ENCODE measurements around the gene CDKL1. TPM values are rescaled to one million over a fixed set of nuclear protein-coding genes. Genes with fewer than 3 reads are reported as not detected.

CDKL1 gene
- total and polyA plus RNA-seq, 2 of the 13 experiments (the other 11 are each of a cell fraction or from before 2014, with no cell fraction given) = 4.4 to 5.1 TPM

DNA sequence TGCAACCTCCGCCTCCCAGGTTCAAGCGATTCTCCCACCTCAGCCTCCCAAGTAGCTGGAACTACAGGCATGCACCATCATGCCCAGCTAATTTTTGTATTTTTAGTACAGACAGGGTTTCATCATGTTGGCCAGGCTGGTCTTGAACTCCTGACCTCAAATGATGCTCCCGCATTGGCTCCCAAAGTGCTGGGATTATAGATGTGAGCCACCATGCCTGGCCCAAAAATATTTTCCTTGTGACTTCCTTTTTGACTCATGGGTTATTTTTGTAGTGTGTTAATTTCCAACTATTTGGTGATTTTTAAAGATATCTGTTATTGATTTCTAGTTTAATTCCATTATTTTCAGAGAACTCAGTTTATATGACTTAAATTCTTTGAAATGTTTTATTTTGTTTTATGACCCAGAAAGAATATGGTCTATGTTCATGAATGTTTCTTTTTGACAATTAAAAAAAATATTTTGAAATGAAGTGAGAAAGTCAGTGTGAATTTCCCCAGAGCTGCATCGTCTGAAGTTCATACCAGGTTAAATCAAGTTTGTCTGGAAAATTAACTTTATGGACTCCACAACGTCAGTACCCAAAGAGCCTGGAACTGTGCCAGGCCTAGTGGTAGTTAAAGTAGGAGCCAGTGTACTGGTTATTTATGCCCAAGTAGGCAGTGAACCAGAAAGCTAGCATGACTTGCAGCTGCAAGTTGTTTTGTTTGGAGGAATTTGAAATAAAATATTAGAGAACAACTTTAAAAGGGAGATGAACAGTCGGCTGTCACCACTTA is 2.8 kb upstream of the CDKL1 start:
- H3K79me2 ChIP-seq (ENCODE audit: insufficient read depth, low read length) = no peaks in the 10 kb centered on the region
- H4K20me1 ChIP-seq (ENCODE audit: insufficient read depth, low read length) = no peaks in the 10 kb centered on the region
- H3K9me3 ChIP-seq (ENCODE audit: low read length) = no peaks in the 10 kb centered on the region
- ChIA-PET POLR2A (no interaction called here), CTCF (ENCODE audit: low intra/inter-chr PET ratio, low total read pairs) (no interaction called here)
- TF ChIP-seq ZNF879 (CRISPR knock-in tag; IDR thresholded peaks at IDR 0.05) (no peak), IRX3 (CRISPR knock-in tag; IDR thresholded peaks at IDR 0.05; ENCODE audit: borderline replicate concordance, low read depth) (no peak), ZNF543 (CRISPR knock-in tag; IDR thresholded peaks at IDR 0.05) (no peak), SMYD3 (CRISPR knock-in tag; IDR thresholded peaks at IDR 0.05) (no peak), ZFP36L1 (CRISPR knock-in tag; IDR thresholded peaks at IDR 0.05) (no peak), NPAS2 (CRISPR knock-in tag; IDR thresholded peaks at IDR 0.05; ENCODE audit: borderline replicate concordance) (no peak), ESRRA (CRISPR knock-in tag; IDR thresholded peaks at IDR 0.05; ENCODE audit: low read depth) (no peak), TBX2 (CRISPR knock-in tag; IDR thresholded peaks at IDR 0.05; ENCODE audit: borderline replicate concordance) (no peak), ZSCAN31 (CRISPR knock-in tag; IDR thresholded peaks at IDR 0.05; ENCODE audit: low read depth) (no peak), MIER2 (CRISPR knock-in tag; IDR thresholded peaks at IDR 0.05) (no peak), ISL2 (CRISPR knock-in tag; IDR thresholded peaks at IDR 0.05) (no peak), ZNF724P (CRISPR knock-in tag; IDR thresholded peaks at IDR 0.05; ENCODE audit: borderline replicate concordance) (no peak), MIXL1 (CRISPR knock-in tag; IDR thresholded peaks at IDR 0.05) (no peak)
- TF ChIP-seq, protein P1, sequence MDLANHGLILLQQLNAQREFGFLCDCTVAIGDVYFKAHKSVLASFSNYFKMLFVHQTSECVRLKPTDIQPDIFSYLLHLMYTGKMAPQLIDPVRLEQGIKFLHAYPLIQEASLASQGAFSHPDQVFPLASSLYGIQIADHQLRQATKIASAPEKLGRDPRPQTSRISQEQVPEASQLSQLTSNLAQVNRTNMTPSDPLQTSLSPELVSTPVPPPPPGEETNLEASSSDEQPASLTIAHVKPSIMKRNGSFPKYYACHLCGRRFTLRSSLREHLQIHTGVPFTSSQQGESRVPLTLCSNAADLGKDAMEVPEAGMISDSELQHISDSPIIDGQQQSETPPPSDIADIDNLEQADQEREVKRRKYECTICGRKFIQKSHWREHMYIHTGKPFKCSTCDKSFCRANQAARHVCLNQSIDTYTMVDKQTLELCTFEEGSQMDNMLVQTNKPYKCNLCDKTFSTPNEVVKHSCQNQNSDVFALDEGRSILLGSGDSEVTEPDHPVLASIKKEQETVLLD (CRISPR knock-in tag; IDR thresholded peaks at IDR 0.05; ENCODE audit: low read depth) = no peak
- TF ChIP-seq, protein P2, sequence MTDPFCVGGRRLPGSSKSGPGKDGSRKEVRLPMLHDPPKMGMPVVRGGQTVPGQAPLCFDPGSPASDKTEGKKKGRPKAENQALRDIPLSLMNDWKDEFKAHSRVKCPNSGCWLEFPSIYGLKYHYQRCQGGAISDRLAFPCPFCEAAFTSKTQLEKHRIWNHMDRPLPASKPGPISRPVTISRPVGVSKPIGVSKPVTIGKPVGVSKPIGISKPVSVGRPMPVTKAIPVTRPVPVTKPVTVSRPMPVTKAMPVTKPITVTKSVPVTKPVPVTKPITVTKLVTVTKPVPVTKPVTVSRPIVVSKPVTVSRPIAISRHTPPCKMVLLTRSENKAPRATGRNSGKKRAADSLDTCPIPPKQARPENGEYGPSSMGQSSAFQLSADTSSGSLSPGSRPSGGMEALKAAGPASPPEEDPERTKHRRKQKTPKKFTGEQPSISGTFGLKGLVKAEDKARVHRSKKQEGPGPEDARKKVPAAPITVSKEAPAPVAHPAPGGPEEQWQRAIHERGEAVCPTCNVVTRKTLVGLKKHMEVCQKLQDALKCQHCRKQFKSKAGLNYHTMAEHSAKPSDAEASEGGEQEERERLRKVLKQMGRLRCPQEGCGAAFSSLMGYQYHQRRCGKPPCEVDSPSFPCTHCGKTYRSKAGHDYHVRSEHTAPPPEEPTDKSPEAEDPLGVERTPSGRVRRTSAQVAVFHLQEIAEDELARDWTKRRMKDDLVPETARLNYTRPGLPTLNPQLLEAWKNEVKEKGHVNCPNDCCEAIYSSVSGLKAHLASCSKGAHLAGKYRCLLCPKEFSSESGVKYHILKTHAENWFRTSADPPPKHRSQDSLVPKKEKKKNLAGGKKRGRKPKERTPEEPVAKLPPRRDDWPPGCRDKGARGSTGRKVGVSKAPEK (CRISPR knock-in tag; IDR thresholded peaks at IDR 0.05; ENCODE audit: borderline replicate concordance) = no peak
- TF ChIP-seq, protein P3, sequence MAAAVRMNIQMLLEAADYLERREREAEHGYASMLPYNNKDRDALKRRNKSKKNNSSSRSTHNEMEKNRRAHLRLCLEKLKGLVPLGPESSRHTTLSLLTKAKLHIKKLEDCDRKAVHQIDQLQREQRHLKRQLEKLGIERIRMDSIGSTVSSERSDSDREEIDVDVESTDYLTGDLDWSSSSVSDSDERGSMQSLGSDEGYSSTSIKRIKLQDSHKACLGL (CRISPR knock-in tag; IDR thresholded peaks at IDR 0.05) = no peak
- TF ChIP-seq, protein P4, sequence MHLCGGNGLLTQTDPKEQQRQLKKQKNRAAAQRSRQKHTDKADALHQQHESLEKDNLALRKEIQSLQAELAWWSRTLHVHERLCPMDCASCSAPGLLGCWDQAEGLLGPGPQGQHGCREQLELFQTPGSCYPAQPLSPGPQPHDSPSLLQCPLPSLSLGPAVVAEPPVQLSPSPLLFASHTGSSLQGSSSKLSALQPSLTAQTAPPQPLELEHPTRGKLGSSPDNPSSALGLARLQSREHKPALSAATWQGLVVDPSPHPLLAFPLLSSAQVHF (CRISPR knock-in tag; IDR thresholded peaks at IDR 0.05) = no peak
- TF ChIP-seq, protein P5, sequence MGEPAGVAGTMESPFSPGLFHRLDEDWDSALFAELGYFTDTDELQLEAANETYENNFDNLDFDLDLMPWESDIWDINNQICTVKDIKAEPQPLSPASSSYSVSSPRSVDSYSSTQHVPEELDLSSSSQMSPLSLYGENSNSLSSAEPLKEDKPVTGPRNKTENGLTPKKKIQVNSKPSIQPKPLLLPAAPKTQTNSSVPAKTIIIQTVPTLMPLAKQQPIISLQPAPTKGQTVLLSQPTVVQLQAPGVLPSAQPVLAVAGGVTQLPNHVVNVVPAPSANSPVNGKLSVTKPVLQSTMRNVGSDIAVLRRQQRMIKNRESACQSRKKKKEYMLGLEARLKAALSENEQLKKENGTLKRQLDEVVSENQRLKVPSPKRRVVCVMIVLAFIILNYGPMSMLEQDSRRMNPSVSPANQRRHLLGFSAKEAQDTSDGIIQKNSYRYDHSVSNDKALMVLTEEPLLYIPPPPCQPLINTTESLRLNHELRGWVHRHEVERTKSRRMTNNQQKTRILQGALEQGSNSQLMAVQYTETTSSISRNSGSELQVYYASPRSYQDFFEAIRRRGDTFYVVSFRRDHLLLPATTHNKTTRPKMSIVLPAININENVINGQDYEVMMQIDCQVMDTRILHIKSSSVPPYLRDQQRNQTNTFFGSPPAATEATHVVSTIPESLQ (CRISPR knock-in tag; conservative IDR thresholded peaks at IDR 0.05) = no peak
- H3K27me3 ChIP-seq (ENCODE audit: control insufficient read depth in 1 of 2, insufficient read depth in 2 of 2, low read length in 2 of 2) = no peaks in the 10 kb centered on the region
- no peak overlapping the region for H3K4me3 ChIP-seq (replicated peaks in 1 of 3; ENCODE audit: insufficient read depth in 1 of 3, low read depth in 2 of 3, low read length in 3 of 3)
- no peak overlapping the region for H3K9ac ChIP-seq (ENCODE audit: insufficient read depth, low read depth, low read length)
- H3K36me3 ChIP-seq (replicated peaks in 1 of 2; ENCODE audit: control insufficient read depth in 1 of 2, insufficient read depth in 2 of 2, low read length in 2 of 2) = no peaks in the 10 kb centered on the region
- in situ Hi-C loops (cut with HindIII; ENCODE audit: extremely low pct_ligation_motif_present, low pct_unique_long_range_greater_than_20kb) = no loop called here
- ATAC-seq (no peak), FAIRE-seq (no peak), DNase-seq (ENCODE audit: low spot score) (no peak)
- peaks cover 38% of the 10 kb centered on the region for H3K4me1 ChIP-seq (ENCODE audit: insufficient read depth, low read length)
- intact Hi-C loops (cut with micrococcal nuclease; ENCODE audit: unreplicated experiment) = loop anchor here (5.0 kb wide), 2 partner anchors 43 to 77 kb away; no protein-coding TSS in a partner anchor
- BruUV-seq (replicated peaks) = no TSS peak
- no peak overlapping the region for H3K4me2 ChIP-seq (ENCODE audit: low read depth, low read length)
- no peak overlapping the region for H3K27ac ChIP-seq (ENCODE audit: extremely low read length, insufficient read depth, low read length)
- WGBS (ENCODE audit: low lambda C conversion rate) = 64% methylated on average over 6 of the region's 6 CpGs
- no peak overlapping the region for H2AFZ ChIP-seq (ENCODE audit: low read length)
